Heart left ventricle (tissue), 13 donors: Measurements from ENCODE around the gene TACC2.

Experiments used
- CTCF ChIP-seq, 12 donors: fragments of 200-600 bp; sonication (generic) in 4 of 12; IDR thresholded peaks; one replicate each; pipeline versions ENCODE4 v1.5.0 to v1.8.0; 2018 to 2022; ENCODE audit warnings: antibody characterized with exemption in 12 of 12, mild to moderate bottlenecking in 5 of 12
- POLR2A ChIP-seq, 2 donors: fragments of 450-650 bp; IDR thresholded peaks; one replicate each; pipeline ENCODE4 v1.6.1; 2017; ENCODE audit warnings: antibody characterized with exemption in 2 of 2, mild to moderate bottlenecking in 2 of 2, moderate library complexity in 2 of 2
- donor health status: ischemic (EF 13 %, LVEDD 7.1; RV severe dilation, severe dysfunction).
- donor health status: DM: no; HTN: yes; CAD: no.
- donor health status: DM: no; HTN: no; CAD: no.
- donor health status: ischemic (EF 25% LVEDD 6.9; RV normal size, moderate dysfunction).
- donor health status: ischemic (EF 25% LVEDD 5.7; RV mildly dilated, moderate dysfunction).
- donor health status: ischemic (EF 35%, LVEDD 5.7; RV mildly dilated, moderate dysfunction).
- donor health status: nonischemic (EF 11% LVEDD 7.7; RV severe dilation, severe dysfunction).
- donor health status: DM: yes; HTN: yes; CAD: no.
- donor health status: PGD.
- donor health status: ischemic (EF 29% LVEDD 5.4; RV normal size, mild dysfunction).
- donor health status: nonischemic (EF 23%, LVEDD 6.1; RV moderate dilation, normal function).

- TF ChIP-seq CTCF (IDR thresholded peaks at IDR 0.05) (no peak), POLR2A (IDR thresholded peaks at IDR 0.05) (no peak)
Measured at GRCh38 chr10:122010405-122011050, 21.6 kb downstream of the TACC2 start.
